Measurements from ENCODE around the gene CDHR3.

Gene CDHR3

GRCh38 chr7:106082087-106082854 is 119.2 kb downstream of the CDHR3 start:
- TF ChIP-seq ZNF658 (tag by site-specific recombination; IDR thresholded peaks at IDR 0.05) (no peak), ZNF223 (tag by site-specific recombination; IDR thresholded peaks at IDR 0.05) (no peak)
- CTCF ChIA-PET, result no interaction called here
- no peak overlapping the region for H3K27ac ChIP-seq (ENCODE audit: extremely low read depth, low read depth, low read length)
- POLR2A ChIA-PET, result no interaction called here
- no peaks in the 10 kb centered on the region for H3K9me3 ChIP-seq (ENCODE audit: control insufficient read depth, insufficient read depth, low read depth, low read length)
- H3K4me1 ChIP-seq (ENCODE audit: control insufficient read depth, insufficient read depth, low read length), result no peaks in the 10 kb centered on the region
- H3K4me3 ChIP-seq (ENCODE audit: low read depth, low read length), result no peak overlapping the region
- H3K36me3 ChIP-seq (ENCODE audit: control insufficient read depth in 2 of 2, insufficient read depth in 1 of 2, low read length in 2 of 2), result no peaks in the 10 kb centered on the region

All from HEK293 (cell line).